ENCODE data around the gene RAP1GAP. TPM values are rescaled to one million over a fixed set of nuclear protein-coding genes. Genes with fewer than 3 reads are reported as not detected.

Gene RAP1GAP
- total RNA-seq, 2 donors from 2014 or later = 0.07 to 0.42 TPM

GRCh38 chr1:21630571-21631343 lies 38.4 kb downstream of the RAP1GAP start:
- peaks cover 40% of the 10 kb centered on the region for H3K27me3 Mint-ChIP-seq
- H3K9me3 ChIP-seq (ENCODE audit: control insufficient read depth, low read length, poor library complexity, severe bottlenecking) = no peaks in the 10 kb centered on the region
- H3K36me3 Mint-ChIP-seq (ENCODE audit: low read depth) = peaks cover 3% of the 10 kb centered on the region
- DNase-seq (no peak), ATAC-seq (no peak)
- H3K27ac Mint-ChIP-seq = peak overlapping the region; percentile 24
- no peak overlapping the region for H3K4me3 Mint-ChIP-seq
- peaks cover 5% of the 10 kb centered on the region for H3K4me1 Mint-ChIP-seq

GRCh38 chr1:21629971-21630370 lies 39.2 kb downstream of the RAP1GAP start:
- ATAC-seq (no peak), DNase-seq (no peak)
- peaks cover 3% of the 10 kb centered on the region for H3K36me3 Mint-ChIP-seq (ENCODE audit: low read depth)
- no peaks in the 10 kb centered on the region for H3K9me3 ChIP-seq (ENCODE audit: control insufficient read depth, low read length, poor library complexity, severe bottlenecking)
- no peak overlapping the region for H3K4me3 Mint-ChIP-seq
- H3K27me3 Mint-ChIP-seq = peaks cover 32% of the 10 kb centered on the region
- peaks cover 3% of the 10 kb centered on the region for H3K4me1 Mint-ChIP-seq
- H3K27ac Mint-ChIP-seq = no peak overlapping the region

GRCh38 chr1:21628798-21629393 lies 40.3 kb downstream of the RAP1GAP start:
- DNase-seq (no peak), ATAC-seq (no peak)
- peaks cover 3% of the 10 kb centered on the region for H3K4me1 Mint-ChIP-seq
- H3K27me3 Mint-ChIP-seq = peaks cover 32% of the 10 kb centered on the region
- no peak overlapping the region for H3K4me3 Mint-ChIP-seq
- peaks cover 3% of the 10 kb centered on the region for H3K36me3 Mint-ChIP-seq (ENCODE audit: low read depth)
- no peak overlapping the region for H3K27ac Mint-ChIP-seq
- H3K9me3 ChIP-seq (ENCODE audit: control insufficient read depth, low read length, poor library complexity, severe bottlenecking) = no peaks in the 10 kb centered on the region

- ATAC-seq (no peak), DNase-seq (no peak)
- no peaks in the 10 kb centered on the region for H3K9me3 ChIP-seq (ENCODE audit: control insufficient read depth, low read length, poor library complexity, severe bottlenecking)
- Mint-ChIP-seq H3K27ac (no peak overlapping the region), H3K36me3 (ENCODE audit: low read depth) (peaks cover 3% of the 10 kb centered on the region), H3K27me3 (peaks cover 22% of the 10 kb centered on the region), H3K4me1 (peaks cover 2% of the 10 kb centered on the region), H3K4me3 (no peak overlapping the region)
Observed at GRCh38 chr1:21626921-21627339, 42.2 kb downstream of the RAP1GAP start.

GRCh38 chr1:21625390-21626190 lies 43.6 kb downstream of the RAP1GAP start:
- ATAC-seq (no peak), DNase-seq (no peak)
- H3K9me3 ChIP-seq (ENCODE audit: control insufficient read depth, low read length, poor library complexity, severe bottlenecking) = no peaks in the 10 kb centered on the region
- H3K4me3 Mint-ChIP-seq = no peak overlapping the region
- peaks cover 7% of the 10 kb centered on the region for H3K4me1 Mint-ChIP-seq
- H3K27ac Mint-ChIP-seq = no peak overlapping the region
- H3K27me3 Mint-ChIP-seq = peaks cover 28% of the 10 kb centered on the region
- H3K36me3 Mint-ChIP-seq (ENCODE audit: low read depth) = peaks cover 2% of the 10 kb centered on the region

- Mint-ChIP-seq H3K27ac (no peak overlapping the region), H3K36me3 (ENCODE audit: low read depth) (peaks cover 2% of the 10 kb centered on the region), H3K4me3 (no peak overlapping the region), H3K4me1 (peaks cover 7% of the 10 kb centered on the region), H3K27me3 (peaks cover 33% of the 10 kb centered on the region)
- DNase-seq = no peak
- ATAC-seq = no peak
- H3K9me3 ChIP-seq (ENCODE audit: control insufficient read depth, low read length, poor library complexity, severe bottlenecking) = no peaks in the 10 kb centered on the region
Observed at GRCh38 chr1:21624571-21625389, 44.4 kb downstream of the RAP1GAP start.

- peaks cover 2% of the 10 kb centered on the region for H3K36me3 Mint-ChIP-seq (ENCODE audit: low read depth)
- H3K9me3 ChIP-seq (ENCODE audit: control insufficient read depth, low read length, poor library complexity, severe bottlenecking) = no peaks in the 10 kb centered on the region
- H3K4me3 Mint-ChIP-seq = no peak overlapping the region
- H3K27ac Mint-ChIP-seq = no peak overlapping the region
- DNase-seq (no peak), ATAC-seq (no peak)
- peaks cover 7% of the 10 kb centered on the region for H3K4me1 Mint-ChIP-seq
- H3K27me3 Mint-ChIP-seq = peaks cover 32% of the 10 kb centered on the region
Observed at GRCh38 chr1:21623410-21623961, 45.7 kb downstream of the RAP1GAP start.

- Mint-ChIP-seq H3K27ac (no peak overlapping the region), H3K4me1 (peaks cover 7% of the 10 kb centered on the region), H3K27me3 (peaks cover 37% of the 10 kb centered on the region), H3K36me3 (ENCODE audit: low read depth) (peaks cover 2% of the 10 kb centered on the region), H3K4me3 (peak overlapping the region; percentile 71)
- ATAC-seq (peak; percentile 84), DNase-seq (peak; percentile 39 to 48 (median 44))
- no peaks in the 10 kb centered on the region for H3K9me3 ChIP-seq (ENCODE audit: control insufficient read depth, low read length, poor library complexity, severe bottlenecking)
Observed at GRCh38 chr1:21622466-21623315, 46.5 kb downstream of the RAP1GAP start.

GRCh38 chr1:21621761-21622436 lies 47.3 kb downstream of the RAP1GAP start:
- ATAC-seq (no peak), DNase-seq (no peak)
- H3K36me3 Mint-ChIP-seq (ENCODE audit: low read depth) = peaks cover 2% of the 10 kb centered on the region
- peak overlapping the region; percentile 63 for H3K4me3 Mint-ChIP-seq
- H3K9me3 ChIP-seq (ENCODE audit: control insufficient read depth, low read length, poor library complexity, severe bottlenecking) = no peaks in the 10 kb centered on the region
- no peak overlapping the region for H3K27ac Mint-ChIP-seq
- peaks cover 37% of the 10 kb centered on the region for H3K27me3 Mint-ChIP-seq
- H3K4me1 Mint-ChIP-seq = peaks cover 7% of the 10 kb centered on the region

- peak overlapping the region; percentile 49 for H3K4me3 Mint-ChIP-seq
- no peak for DNase-seq
- H3K27ac Mint-ChIP-seq = no peak overlapping the region
- ATAC-seq = no peak
- peaks cover 37% of the 10 kb centered on the region for H3K27me3 Mint-ChIP-seq
- H3K9me3 ChIP-seq (ENCODE audit: control insufficient read depth, low read length, poor library complexity, severe bottlenecking) = no peaks in the 10 kb centered on the region
- peaks cover 11% of the 10 kb centered on the region for H3K4me1 Mint-ChIP-seq
- peaks cover 2% of the 10 kb centered on the region for H3K36me3 Mint-ChIP-seq (ENCODE audit: low read depth)
Observed at GRCh38 chr1:21621051-21621450, 48.1 kb downstream of the RAP1GAP start.

- peaks cover 37% of the 10 kb centered on the region for H3K27me3 Mint-ChIP-seq
- ATAC-seq (no peak), DNase-seq (no peak)
- H3K4me1 Mint-ChIP-seq = peaks cover 11% of the 10 kb centered on the region
- no peak overlapping the region for H3K4me3 Mint-ChIP-seq
- no peaks in the 10 kb centered on the region for H3K9me3 ChIP-seq (ENCODE audit: control insufficient read depth, low read length, poor library complexity, severe bottlenecking)
- H3K27ac Mint-ChIP-seq = no peak overlapping the region
- peaks cover 2% of the 10 kb centered on the region for H3K36me3 Mint-ChIP-seq (ENCODE audit: low read depth)
Observed at GRCh38 chr1:21620496-21620895, 48.7 kb downstream of the RAP1GAP start.

All from T-helper 17 cell (primary cell).